K562 (cell line): ENCODE measurements around the gene VAC14.

Experiments
- CREM ChIP-seq: IDR thresholded peaks from 2 replicates; pipeline ENCODE4 v1.6.1; 2014; ENCODE audit warnings: antibody characterized with exemption, low read depth
- KDM1A ChIP-seq, 2 experiments: fragments of 450-650 bp; IDR thresholded peaks; 2 replicates each; pipeline ENCODE4 v1.6.1; 2016; ENCODE audit warnings: mild to moderate bottlenecking in 2 of 2
- KLF6 ChIP-seq: fragments of 250-450 bp; sonication (Bioruptor Pico); IDR thresholded peaks from 2 replicates; pipeline ENCODE4 v1.4.0; 2020; ENCODE audit warnings: mild to moderate bottlenecking, moderate library complexity, borderline replicate concordance
- L3MBTL2 ChIP-seq: fragments of 450-650 bp; IDR thresholded peaks from 2 replicates; pipeline ENCODE4 v1.6.1; 2016; ENCODE audit warnings: mild to moderate bottlenecking, moderate library complexity
- MCM7 ChIP-seq, 2 experiments: fragments of 450-650 bp; IDR thresholded peaks; 2 replicates each; pipeline ENCODE4 v1.6.1; 2016 to 2018
- POLR2A ChIP-seq: fragments of 450-650 bp; conservative IDR thresholded peaks from 2 replicates; pipeline ENCODE4 v1.6.1; 2016
- POLR2AphosphoS5 ChIP-seq: IDR thresholded peaks from 2 replicates; pipeline ENCODE4 v1.6.1; 2011; ENCODE audit warnings: mild to moderate bottlenecking, low read depth, low read length, moderate library complexity; ENCODE audit not compliant: control insufficient read depth, insufficient read depth
- POLR3G ChIP-seq: IDR thresholded peaks from 2 replicates; pipeline ENCODE4 v1.6.1; 2011; ENCODE audit not compliant: insufficient read length, insufficient replicate concordance; ENCODE audit errors: extremely low read depth
- TRIM28 ChIP-seq: fragments of 450-650 bp; IDR thresholded peaks from 2 replicates; pipeline ENCODE4 v1.6.1; 2017
- TF ChIP-seq, protein P1 (sequence below), 2 experiments: fragments of 450-650 bp in 1 of 2; sonication (generic) in 1 of 2; formaldehyde crosslinking in 1 of 2; IDR thresholded peaks in 1 of 2; conservative IDR thresholded peaks in 1 of 2; 2 replicates each; pipeline versions ENCODE4 v1.6.1 to v1.8.1; 2016 to 2023; ENCODE audit warnings: mild to moderate bottlenecking in 2 of 2, moderate library complexity in 2 of 2, inconsistent platforms in 1 of 2, missing genetic modification reagents in 1 of 2
- TF ChIP-seq, protein P2 (sequence below): fragments of 450-650 bp; formaldehyde crosslinking; IDR thresholded peaks from 2 replicates; pipeline ENCODE4 v1.4.0; 2020; ENCODE audit warnings: mild to moderate bottlenecking, moderate library complexity
- TF ChIP-seq, protein P3 (sequence below), 3 experiments: IDR thresholded peaks in 2 of 3; conservative IDR thresholded peaks in 1 of 3; 2 replicates each; pipeline ENCODE4 v1.5.1; 2011 to 2012; ENCODE audit warnings: low read length in 3 of 3, mild to moderate bottlenecking in 3 of 3, control low read depth in 2 of 3, improper control_type of control experiment in 1 of 3, inconsistent platforms in 1 of 3, low read depth in 1 of 3, mixed read lengths in 1 of 3, moderate library complexity in 1 of 3; ENCODE audit not compliant: insufficient read depth in 2 of 3

DNA sequence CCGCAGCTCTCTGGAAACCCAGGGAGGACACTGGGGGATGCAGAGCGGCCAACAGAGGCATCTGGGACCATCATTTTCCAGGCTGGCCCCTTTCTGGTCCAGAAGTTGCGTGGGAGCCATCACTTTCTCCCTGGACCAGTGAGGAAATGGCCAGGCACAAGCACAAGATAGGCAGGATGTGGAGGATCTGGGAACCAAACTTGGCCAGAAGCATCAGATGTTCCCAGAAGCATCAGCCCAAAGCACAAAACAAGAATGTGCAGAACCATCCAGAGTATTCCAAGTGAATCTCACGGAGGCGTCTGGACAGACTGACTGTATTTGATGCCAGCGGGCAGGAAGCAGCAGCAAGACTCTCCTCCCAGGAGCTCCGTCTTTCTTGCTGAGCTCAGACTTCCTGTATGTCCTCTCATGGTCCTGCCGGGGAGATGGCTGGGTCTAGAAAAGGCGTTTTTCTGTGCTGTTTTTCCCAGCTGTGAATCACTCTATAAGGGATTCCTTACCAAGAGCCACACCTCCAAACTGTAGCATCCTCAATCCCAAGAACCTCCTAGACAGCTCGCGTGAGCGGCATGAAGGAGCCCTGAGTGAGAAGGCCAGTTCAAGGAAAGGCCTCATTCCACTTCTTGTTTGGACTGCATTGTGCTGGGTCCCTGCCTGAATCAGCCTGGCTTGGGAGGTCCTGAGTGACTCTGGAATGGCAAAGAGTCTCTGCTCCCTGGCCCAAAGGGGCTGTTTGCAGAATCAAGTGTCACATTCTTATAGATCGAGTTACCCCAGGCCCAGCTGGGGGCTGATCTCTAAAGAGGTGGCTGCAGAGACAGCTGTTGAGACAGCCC is 65.6 kb downstream of the VAC14 start:
- TF ChIP-seq, protein P1, sequence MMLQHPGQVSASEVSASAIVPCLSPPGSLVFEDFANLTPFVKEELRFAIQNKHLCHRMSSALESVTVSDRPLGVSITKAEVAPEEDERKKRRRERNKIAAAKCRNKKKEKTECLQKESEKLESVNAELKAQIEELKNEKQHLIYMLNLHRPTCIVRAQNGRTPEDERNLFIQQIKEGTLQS (IDR thresholded peaks at IDR 0.05): no peak
- TF ChIP-seq, protein P1 (CRISPR knock-in tag; conservative IDR thresholded peaks at IDR 0.05): no peak
- TF ChIP-seq KLF6 (no peak), POLR2AphosphoS5 (no peak), KDM1A (IDR thresholded peaks at IDR 0.05) (no peak), POLR3G (no peak), POLR2A (no peak), MCM7 (IDR thresholded peaks at IDR 0.05) (no peak), TRIM28 (no peak), CREM (no peak), L3MBTL2 (no peak)
- TF ChIP-seq, protein P2, sequence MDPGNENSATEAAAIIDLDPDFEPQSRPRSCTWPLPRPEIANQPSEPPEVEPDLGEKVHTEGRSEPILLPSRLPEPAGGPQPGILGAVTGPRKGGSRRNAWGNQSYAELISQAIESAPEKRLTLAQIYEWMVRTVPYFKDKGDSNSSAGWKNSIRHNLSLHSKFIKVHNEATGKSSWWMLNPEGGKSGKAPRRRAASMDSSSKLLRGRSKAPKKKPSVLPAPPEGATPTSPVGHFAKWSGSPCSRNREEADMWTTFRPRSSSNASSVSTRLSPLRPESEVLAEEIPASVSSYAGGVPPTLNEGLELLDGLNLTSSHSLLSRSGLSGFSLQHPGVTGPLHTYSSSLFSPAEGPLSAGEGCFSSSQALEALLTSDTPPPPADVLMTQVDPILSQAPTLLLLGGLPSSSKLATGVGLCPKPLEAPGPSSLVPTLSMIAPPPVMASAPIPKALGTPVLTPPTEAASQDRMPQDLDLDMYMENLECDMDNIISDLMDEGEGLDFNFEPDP (CRISPR knock-in tag): no peak
- TF ChIP-seq, protein P3, sequence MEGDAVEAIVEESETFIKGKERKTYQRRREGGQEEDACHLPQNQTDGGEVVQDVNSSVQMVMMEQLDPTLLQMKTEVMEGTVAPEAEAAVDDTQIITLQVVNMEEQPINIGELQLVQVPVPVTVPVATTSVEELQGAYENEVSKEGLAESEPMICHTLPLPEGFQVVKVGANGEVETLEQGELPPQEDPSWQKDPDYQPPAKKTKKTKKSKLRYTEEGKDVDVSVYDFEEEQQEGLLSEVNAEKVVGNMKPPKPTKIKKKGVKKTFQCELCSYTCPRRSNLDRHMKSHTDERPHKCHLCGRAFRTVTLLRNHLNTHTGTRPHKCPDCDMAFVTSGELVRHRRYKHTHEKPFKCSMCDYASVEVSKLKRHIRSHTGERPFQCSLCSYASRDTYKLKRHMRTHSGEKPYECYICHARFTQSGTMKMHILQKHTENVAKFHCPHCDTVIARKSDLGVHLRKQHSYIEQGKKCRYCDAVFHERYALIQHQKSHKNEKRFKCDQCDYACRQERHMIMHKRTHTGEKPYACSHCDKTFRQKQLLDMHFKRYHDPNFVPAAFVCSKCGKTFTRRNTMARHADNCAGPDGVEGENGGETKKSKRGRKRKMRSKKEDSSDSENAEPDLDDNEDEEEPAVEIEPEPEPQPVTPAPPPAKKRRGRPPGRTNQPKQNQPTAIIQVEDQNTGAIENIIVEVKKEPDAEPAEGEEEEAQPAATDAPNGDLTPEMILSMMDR (IDR thresholded peaks at IDR 0.05 in 2 of 3, conservative IDR thresholded peaks at IDR 0.05 in 1 of 3; ENCODE audit: insufficient read depth in 2 of 3, low read depth in 1 of 3, low read length in 3 of 3): no peak
